LNCAP (cell line): ENCODE data around the gene TMED4.

Source experiments
- TF ChIP-seq, protein P1 (sequence below): fragments of 450-650 bp; IDR thresholded peaks from 2 replicates; pipeline ENCODE4 v1.5.1; 2017; ENCODE audit warnings: mild to moderate bottlenecking

TMED4 gene

DNA sequence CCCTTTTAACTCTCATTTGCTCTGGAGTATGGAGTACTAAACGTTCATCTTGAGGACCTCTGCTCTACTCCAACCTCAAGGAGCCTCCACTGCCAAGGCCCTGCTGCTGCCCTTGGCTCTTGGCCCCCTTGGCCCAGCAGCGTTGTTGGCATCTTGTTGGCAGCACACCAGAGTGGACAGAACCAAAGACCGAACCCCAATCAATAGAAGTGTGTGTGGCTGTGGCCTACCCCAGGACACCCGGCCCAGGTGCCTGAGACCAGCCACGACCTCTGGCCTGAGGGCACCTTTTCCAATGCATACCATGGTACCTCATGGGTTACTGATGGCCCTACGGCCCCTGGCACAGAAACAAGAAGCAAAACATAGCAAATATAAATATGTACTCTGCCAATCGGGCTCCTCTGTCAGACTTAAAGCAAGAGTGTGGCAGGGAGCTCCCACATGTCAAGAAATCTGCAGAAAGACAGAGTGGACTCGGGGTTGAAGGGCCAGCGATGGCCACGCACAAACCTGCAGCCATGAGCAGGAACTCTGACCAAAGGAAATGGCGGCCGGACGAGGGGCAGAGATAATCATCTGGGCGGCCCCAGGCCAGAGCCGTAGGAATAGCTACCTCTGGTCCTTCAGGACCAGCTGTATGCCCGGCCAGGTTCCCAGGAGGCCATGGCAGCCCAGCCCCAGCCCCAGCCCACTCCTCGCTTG is 43.8 kb downstream of the TMED4 start:
- TF ChIP-seq, protein P1, sequence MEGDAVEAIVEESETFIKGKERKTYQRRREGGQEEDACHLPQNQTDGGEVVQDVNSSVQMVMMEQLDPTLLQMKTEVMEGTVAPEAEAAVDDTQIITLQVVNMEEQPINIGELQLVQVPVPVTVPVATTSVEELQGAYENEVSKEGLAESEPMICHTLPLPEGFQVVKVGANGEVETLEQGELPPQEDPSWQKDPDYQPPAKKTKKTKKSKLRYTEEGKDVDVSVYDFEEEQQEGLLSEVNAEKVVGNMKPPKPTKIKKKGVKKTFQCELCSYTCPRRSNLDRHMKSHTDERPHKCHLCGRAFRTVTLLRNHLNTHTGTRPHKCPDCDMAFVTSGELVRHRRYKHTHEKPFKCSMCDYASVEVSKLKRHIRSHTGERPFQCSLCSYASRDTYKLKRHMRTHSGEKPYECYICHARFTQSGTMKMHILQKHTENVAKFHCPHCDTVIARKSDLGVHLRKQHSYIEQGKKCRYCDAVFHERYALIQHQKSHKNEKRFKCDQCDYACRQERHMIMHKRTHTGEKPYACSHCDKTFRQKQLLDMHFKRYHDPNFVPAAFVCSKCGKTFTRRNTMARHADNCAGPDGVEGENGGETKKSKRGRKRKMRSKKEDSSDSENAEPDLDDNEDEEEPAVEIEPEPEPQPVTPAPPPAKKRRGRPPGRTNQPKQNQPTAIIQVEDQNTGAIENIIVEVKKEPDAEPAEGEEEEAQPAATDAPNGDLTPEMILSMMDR, result no peak

DNA sequence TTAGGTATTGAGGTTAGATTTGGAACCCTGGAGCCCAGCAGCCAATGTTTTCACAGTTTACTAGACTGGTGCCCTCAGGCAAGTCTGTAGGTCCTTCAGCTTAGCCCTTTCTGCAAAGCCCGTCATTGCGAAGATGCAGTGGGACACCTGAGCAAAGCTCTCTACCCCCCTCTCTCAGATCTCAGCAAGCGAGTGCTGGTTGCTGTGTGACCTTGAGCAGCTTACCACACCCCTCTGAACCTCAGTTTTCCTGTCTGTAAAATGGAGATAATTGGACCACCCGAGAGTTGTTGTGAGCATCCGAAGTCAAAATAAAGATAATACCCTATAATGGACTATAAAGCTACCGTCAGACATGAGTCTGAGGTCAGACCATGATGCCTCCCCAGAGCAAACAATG is 44.6 kb downstream of the TMED4 start:
- TF ChIP-seq, protein P1, result no peak

DNA sequence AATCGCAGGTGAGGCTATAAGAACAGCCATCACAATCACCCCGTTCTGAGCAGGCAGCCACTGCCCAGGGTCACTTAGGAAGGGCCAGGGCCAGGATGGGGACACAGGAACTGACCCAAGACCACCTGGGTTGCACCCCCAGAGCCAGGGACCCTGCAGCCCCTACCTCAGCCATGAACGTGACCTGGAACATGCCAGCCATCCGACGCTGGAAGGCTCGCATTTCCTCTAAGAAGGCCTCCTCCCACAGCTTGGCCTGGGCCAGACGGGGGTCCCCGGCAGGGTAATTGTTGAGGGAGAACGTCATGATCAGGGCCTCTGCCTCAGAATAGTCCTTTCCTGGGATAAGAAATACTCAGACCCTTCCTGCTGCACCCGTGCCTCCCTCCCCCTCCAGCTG is 45.9 kb downstream of the TMED4 start:
- TF ChIP-seq, protein P1, result no peak

DNA sequence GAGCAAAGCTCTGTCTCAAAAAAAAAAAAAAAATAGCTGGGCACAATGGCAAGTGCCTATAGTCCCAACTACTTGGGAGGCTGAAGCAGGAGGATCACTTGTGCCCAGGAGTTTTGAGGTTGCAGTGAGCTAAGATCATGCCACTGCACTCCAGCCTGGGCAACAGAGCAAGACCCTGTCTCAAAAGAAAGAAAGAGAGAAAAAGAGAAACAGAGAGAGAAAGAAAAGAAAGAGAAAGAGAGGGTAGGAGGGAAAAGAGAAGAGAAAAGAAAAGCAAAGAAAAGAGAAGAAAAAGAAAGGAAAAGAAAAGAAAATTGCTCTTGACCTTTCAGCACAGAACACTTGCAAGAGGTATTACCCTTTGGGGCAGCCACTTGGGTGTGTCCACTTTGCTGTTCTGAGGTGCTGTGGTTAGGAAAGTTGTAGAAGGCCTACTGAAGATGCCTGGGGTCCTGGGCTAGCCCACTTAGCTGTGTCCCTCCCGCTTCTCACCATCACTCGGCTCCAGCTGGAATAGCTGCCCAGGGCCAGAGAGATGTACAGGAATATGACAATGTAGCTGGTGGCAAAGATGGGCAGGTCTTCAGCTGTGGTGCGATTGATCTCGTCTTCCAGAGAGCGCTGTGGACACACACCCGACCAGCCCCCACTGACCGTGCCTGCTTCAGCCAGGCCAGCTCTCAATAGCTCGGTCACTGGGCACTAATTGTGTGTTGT is 46.5 kb downstream of the TMED4 start:
- TF ChIP-seq, protein P1, result no peak

DNA sequence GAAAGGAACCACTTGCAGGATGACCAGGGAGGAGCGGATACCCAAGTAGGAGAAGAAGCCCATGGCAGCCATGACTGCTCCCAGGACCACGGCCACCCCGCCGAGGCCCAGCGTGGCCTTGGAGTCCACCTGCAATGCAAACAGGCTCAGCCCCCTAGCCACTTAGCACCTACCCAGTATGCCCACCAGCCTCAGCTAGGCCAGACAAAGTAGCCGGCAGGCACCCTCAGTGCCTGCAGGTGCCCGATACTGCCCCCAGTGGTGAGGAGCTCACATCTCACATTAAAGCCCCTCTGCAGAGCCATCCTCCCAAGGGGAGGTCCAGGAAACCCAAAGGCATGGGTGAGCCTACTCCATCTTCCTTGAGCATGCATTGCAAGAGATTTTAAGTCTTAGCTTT is 47.5 kb downstream of the TMED4 start:
- TF ChIP-seq, protein P1, result peak; percentile 63

DNA sequence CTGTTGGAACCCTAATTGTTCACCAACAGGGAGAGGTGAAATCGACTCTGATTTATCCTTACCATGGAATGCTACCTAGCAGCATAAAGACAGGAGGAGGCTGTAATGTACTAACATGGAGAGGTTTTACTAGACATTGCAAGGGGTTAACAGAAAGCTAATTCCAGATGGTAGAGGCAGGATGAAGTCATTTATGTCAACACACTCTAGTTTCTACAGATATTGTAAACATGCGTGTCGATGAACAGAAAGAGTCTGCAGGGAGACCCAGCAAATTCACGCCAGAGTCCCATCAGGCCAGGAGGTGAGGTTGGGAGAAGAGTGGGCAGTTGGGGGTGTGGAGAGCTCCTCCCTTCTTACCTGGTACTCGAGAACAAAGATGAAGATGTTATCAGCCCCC is 47.9 kb downstream of the TMED4 start:
- TF ChIP-seq, protein P1, result no peak

DNA sequence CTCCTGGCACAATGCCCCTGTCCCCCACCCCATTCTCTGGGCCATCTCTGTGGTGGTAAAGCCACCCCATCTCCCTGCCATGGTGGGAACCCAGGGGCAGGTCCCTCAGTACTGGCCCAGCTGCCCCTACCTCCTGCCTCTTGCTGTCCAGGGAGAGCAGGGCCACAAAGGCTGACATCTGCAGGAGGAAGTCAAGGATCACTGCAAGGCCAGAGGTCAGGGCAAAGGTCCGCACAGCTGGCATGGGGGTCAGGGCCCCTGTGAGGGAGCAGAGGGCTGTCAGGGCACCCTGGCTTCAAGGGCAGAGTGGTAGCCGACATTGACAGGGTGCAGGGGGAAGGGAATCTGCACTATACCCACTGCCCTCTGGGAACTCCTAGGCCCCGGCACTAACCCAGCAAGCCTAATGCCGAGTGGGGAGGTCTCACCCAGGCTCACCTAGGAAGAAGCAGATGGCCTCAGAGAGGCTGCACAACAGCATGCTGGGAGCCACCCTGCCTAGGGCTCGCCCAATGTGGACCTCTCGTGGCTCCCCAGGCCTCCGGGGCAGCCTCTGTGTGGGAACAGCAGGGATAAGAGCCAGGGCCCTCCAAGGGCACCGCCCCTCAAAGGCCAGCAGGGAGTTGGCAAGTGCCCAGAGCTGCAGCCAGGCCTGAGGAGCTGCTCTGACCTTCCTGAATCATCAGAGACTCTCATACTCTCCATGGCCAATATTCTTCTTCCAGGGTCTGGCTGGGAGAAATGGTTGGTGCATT is 48.6 kb downstream of the TMED4 start:
- TF ChIP-seq, protein P1, result no peak
